ENCODE measurements around the gene C7orf25.

- TF ChIP-seq CTCF (IDR thresholded peaks at IDR 0.05; ENCODE audit: low read depth, low read length), result no peak
- TF ChIP-seq EZH2phosphoT487 (IDR thresholded peaks at IDR 0.05; ENCODE audit: low read depth), result no peak
Measured at GRCh38 chr7:42893346-42894240, 18.3 kb downstream of the C7orf25 start.

All from OCI-LY3 (cell line).